IPS-18a (cell line): ENCODE data around the gene HAS3.

Experiments used
- H3K27ac ChIP-seq: one replicate; pipeline ENCODE4 v1.5.1; 2013; ENCODE audit warnings: low read length
- H3K27me3 ChIP-seq: one replicate; pipeline ENCODE4 v1.6.1; 2013; ENCODE audit warnings: mild to moderate bottlenecking, low read length; ENCODE audit not compliant: control insufficient read depth, insufficient read depth
- H3K36me3 ChIP-seq: one replicate; pipeline ENCODE4 v1.6.1; 2013; ENCODE audit warnings: low read depth, low read length; ENCODE audit not compliant: control insufficient read depth
- H3K4me1 ChIP-seq: one replicate; pipeline ENCODE4 v1.6.1; 2013; ENCODE audit warnings: low read depth, low read length; ENCODE audit not compliant: control insufficient read depth
- H3K4me3 ChIP-seq: one replicate; pipeline ENCODE4 v1.5.1; 2013; ENCODE audit warnings: low read length
- H3K9ac ChIP-seq: one replicate; pipeline ENCODE4 v1.6.1; 2013; ENCODE audit warnings: mild to moderate bottlenecking, low read length, moderate library complexity
- H3K9me3 ChIP-seq: one replicate; pipeline ENCODE4 v1.6.1; 2013; ENCODE audit warnings: low read depth, low read length; ENCODE audit not compliant: control insufficient read depth

HAS3 gene

GRCh38 chr16:69160192-69160591 lies 54.7 kb downstream of the HAS3 start:
- H3K9ac ChIP-seq = no peak overlapping the region
- no peaks in the 10 kb centered on the region for H3K9me3 ChIP-seq
- H3K4me3 ChIP-seq = no peak overlapping the region
- H3K4me1 ChIP-seq = no peaks in the 10 kb centered on the region
- peaks cover 73% of the 10 kb centered on the region for H3K36me3 ChIP-seq
- no peak overlapping the region for H3K27ac ChIP-seq
- H3K27me3 ChIP-seq = no peaks in the 10 kb centered on the region

GRCh38 chr16:69165584-69165983 lies 60.1 kb downstream of the HAS3 start:
- Histone ChIP-seq H3K4me1 (no peaks in the 10 kb centered on the region), H3K9ac (no peak overlapping the region), H3K9me3 (no peaks in the 10 kb centered on the region), H3K27me3 (no peaks in the 10 kb centered on the region), H3K27ac (no peak overlapping the region), H3K36me3 (peaks cover 77% of the 10 kb centered on the region), H3K4me3 (no peak overlapping the region)

DNA sequence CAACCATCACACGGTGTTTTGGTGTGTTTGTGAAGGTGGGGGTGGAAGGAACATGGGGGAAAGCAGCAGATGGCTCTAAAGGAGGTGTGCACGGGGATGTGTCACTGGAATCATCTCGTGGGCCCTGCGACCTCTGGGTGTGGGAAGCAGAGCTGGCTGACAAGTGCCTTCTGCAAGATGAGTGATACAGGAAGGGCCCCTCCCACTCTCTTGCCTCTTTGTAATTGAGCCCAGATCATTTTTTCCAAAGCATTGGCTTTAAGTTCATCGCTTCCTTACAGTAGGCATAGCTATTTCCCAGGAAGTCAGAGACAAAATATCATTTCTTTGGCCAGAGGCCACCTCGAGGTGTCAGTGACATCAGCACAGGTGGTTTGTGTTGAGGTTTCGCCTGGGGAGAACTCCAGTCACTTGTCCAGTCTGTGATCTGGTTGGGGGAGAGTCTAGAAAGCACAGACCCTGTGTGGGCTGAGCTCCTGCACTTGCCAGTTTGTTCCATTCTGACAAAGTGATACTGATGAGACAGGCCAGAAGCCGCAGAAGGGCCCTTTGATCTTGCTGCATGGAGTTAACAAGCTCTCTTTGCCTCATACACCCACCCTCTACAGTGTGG lies 60.9 kb downstream of the HAS3 start:
- no peak overlapping the region for H3K9ac ChIP-seq
- no peak overlapping the region for H3K27ac ChIP-seq
- H3K4me3 ChIP-seq = no peak overlapping the region
- no peaks in the 10 kb centered on the region for H3K9me3 ChIP-seq
- H3K4me1 ChIP-seq = no peaks in the 10 kb centered on the region
- H3K27me3 ChIP-seq = no peaks in the 10 kb centered on the region
- H3K36me3 ChIP-seq = peaks cover 70% of the 10 kb centered on the region

GRCh38 chr16:69166946-69167930 lies 61.8 kb downstream of the HAS3 start:
- no peak overlapping the region for H3K9ac ChIP-seq
- no peak overlapping the region for H3K4me3 ChIP-seq
- no peaks in the 10 kb centered on the region for H3K9me3 ChIP-seq
- no peaks in the 10 kb centered on the region for H3K27me3 ChIP-seq
- H3K36me3 ChIP-seq = peaks cover 66% of the 10 kb centered on the region
- no peak overlapping the region for H3K27ac ChIP-seq
- H3K4me1 ChIP-seq = no peaks in the 10 kb centered on the region
